Stimulated activated naive CD8-positive, alpha-beta T cell treated with anti-CD3 and anti-CD28 coated beads, Interleukin-15, amount 100 ng/mL, for 72 hours (primary cell): Measurements from ENCODE around the gene SHISA8.
A peak's percentile ranks its signal among the peaks of the same experiment; 100 is the strongest.

Source experiments
- ATAC-seq: fragments of 150-1000 bp; cut with Tn5 transposase; 2 replicates; pipeline ENCODE4 v1.10.0; 2021; ENCODE audit warnings: mild to moderate bottlenecking, moderate library complexity
- DNase-seq, 2 donors: peaks; one replicate each; pipeline ENCODE4 v3.0.0; 2021 to 2022
- H3K27ac Mint-ChIP-seq, 2 donors: one replicate each; pipeline ENCODE4 v1.8.0; 2022; ENCODE audit warnings: mild to moderate bottlenecking in 2 of 2, mixed read lengths in 2 of 2, moderate library complexity in 2 of 2
- H3K27me3 Mint-ChIP-seq: one replicate; pipeline ENCODE4 v1.8.0; 2022; ENCODE audit warnings: mixed read lengths
- H3K4me1 Mint-ChIP-seq: one replicate; pipeline ENCODE4 v1.8.0; 2022; ENCODE audit warnings: mild to moderate bottlenecking, mixed read lengths
- H3K4me3 Mint-ChIP-seq, 2 donors: one replicate each; pipeline ENCODE4 v1.8.0; 2022; ENCODE audit warnings: mild to moderate bottlenecking in 2 of 2, mixed read lengths in 2 of 2, moderate library complexity in 1 of 2
- H3K9me3 Mint-ChIP-seq, 2 donors: one replicate each; pipeline ENCODE4 v1.8.0; 2022; ENCODE audit warnings: mixed read lengths in 2 of 2

Gene SHISA8

GRCh38 chr22:41899992-41900651, 14.8 kb downstream of the SHISA8 start:
- no peaks in the 10 kb centered on the region for H3K9me3 Mint-ChIP-seq

GRCh38 chr22:41899110-41899509, 15.8 kb downstream of the SHISA8 start:
- Mint-ChIP-seq H3K4me1 (no peaks in the 10 kb centered on the region), H3K27ac (no peak overlapping the region), H3K4me3 (no peak overlapping the region), H3K27me3 (no peaks in the 10 kb centered on the region), H3K9me3 (no peaks in the 10 kb centered on the region)
- DNase-seq (no peak), ATAC-seq (no peak)

More at GRCh38 chr22:41899992-41900651, 14.8 kb downstream of the SHISA8 start:
- DNase-seq = no peak
- ATAC-seq = no peak
- Mint-ChIP-seq H3K4me1 (no peaks in the 10 kb centered on the region), H3K27me3 (no peaks in the 10 kb centered on the region), H3K27ac (no peak overlapping the region), H3K4me3 (no peak overlapping the region)

- no peaks in the 10 kb centered on the region for H3K4me1 Mint-ChIP-seq
- H3K9me3 Mint-ChIP-seq = no peaks in the 10 kb centered on the region
- no peaks in the 10 kb centered on the region for H3K27me3 Mint-ChIP-seq
- H3K4me3 Mint-ChIP-seq = no peak overlapping the region
- no peak for ATAC-seq
- H3K27ac Mint-ChIP-seq = peak overlapping the region in 1 of 2 donors; percentile 86
- no peak for DNase-seq
Observed at GRCh38 chr22:41898645-41899044, 16.2 kb downstream of the SHISA8 start.

- H3K4me1 Mint-ChIP-seq = no peaks in the 10 kb centered on the region
- ATAC-seq (no peak), DNase-seq (no peak)
- H3K4me3 Mint-ChIP-seq = no peak overlapping the region
- H3K9me3 Mint-ChIP-seq = no peaks in the 10 kb centered on the region
- no peak overlapping the region for H3K27ac Mint-ChIP-seq
- no peaks in the 10 kb centered on the region for H3K27me3 Mint-ChIP-seq
Observed at GRCh38 chr22:41893591-41894375, 21.1 kb downstream of the SHISA8 start.

- no peak for DNase-seq
Observed at GRCh38 chr22:41892721-41893120, 22.2 kb downstream of the SHISA8 start.

GRCh38 chr22:41891407-41891806, 23.5 kb downstream of the SHISA8 start:
- peak overlapping the region in 1 of 2 donors; percentile 87 for H3K27ac Mint-ChIP-seq
- H3K9me3 Mint-ChIP-seq = no peaks in the 10 kb centered on the region
- no peak for DNase-seq
- H3K4me1 Mint-ChIP-seq = no peaks in the 10 kb centered on the region
- H3K27me3 Mint-ChIP-seq = no peaks in the 10 kb centered on the region
- no peak overlapping the region for H3K4me3 Mint-ChIP-seq
- ATAC-seq = no peak

More at GRCh38 chr22:41892721-41893120, 22.2 kb downstream of the SHISA8 start:
- no peaks in the 10 kb centered on the region for H3K9me3 Mint-ChIP-seq
- no peaks in the 10 kb centered on the region for H3K27me3 Mint-ChIP-seq
- no peak overlapping the region for H3K4me3 Mint-ChIP-seq
- peak overlapping the region in 1 of 2 donors; percentile 78 for H3K27ac Mint-ChIP-seq
- H3K4me1 Mint-ChIP-seq = no peaks in the 10 kb centered on the region
- no peak for ATAC-seq

- ATAC-seq (no peak), DNase-seq (no peak)
- Mint-ChIP-seq H3K9me3 (no peaks in the 10 kb centered on the region), H3K4me3 (no peak overlapping the region), H3K4me1 (no peaks in the 10 kb centered on the region), H3K27ac (no peak overlapping the region), H3K27me3 (no peaks in the 10 kb centered on the region)
Observed at GRCh38 chr22:41888627-41889200, 26.2 kb downstream of the SHISA8 start.

GRCh38 chr22:41885516-41885915, 29.4 kb downstream of the SHISA8 start:
- ATAC-seq (no peak), DNase-seq (no peak)
- Mint-ChIP-seq H3K9me3 (no peaks in the 10 kb centered on the region), H3K27me3 (no peaks in the 10 kb centered on the region), H3K4me3 (no peak overlapping the region), H3K4me1 (no peaks in the 10 kb centered on the region), H3K27ac (no peak overlapping the region)

- no peaks in the 10 kb centered on the region for H3K9me3 Mint-ChIP-seq
- H3K27me3 Mint-ChIP-seq = no peaks in the 10 kb centered on the region
- DNase-seq (no peak), ATAC-seq (no peak)
- no peak overlapping the region for H3K4me3 Mint-ChIP-seq
- no peak overlapping the region for H3K27ac Mint-ChIP-seq
- H3K4me1 Mint-ChIP-seq = no peaks in the 10 kb centered on the region
Observed at GRCh38 chr22:41885116-41885515, 29.8 kb downstream of the SHISA8 start.

GRCh38 chr22:41883400-41883799, 31.5 kb downstream of the SHISA8 start:
- H3K9me3 Mint-ChIP-seq = no peaks in the 10 kb centered on the region
- no peaks in the 10 kb centered on the region for H3K4me1 Mint-ChIP-seq
- H3K27ac Mint-ChIP-seq = peak overlapping the region in 1 of 2 donors; percentile 28
- no peak for DNase-seq
- no peak overlapping the region for H3K4me3 Mint-ChIP-seq
- no peak for ATAC-seq
- no peaks in the 10 kb centered on the region for H3K27me3 Mint-ChIP-seq

- Mint-ChIP-seq H3K9me3 (no peaks in the 10 kb centered on the region), H3K27ac (no peak overlapping the region), H3K4me3 (no peak overlapping the region), H3K4me1 (peaks cover 24% of the 10 kb centered on the region), H3K27me3 (no peaks in the 10 kb centered on the region)
- DNase-seq (no peak), ATAC-seq (no peak)
Observed at GRCh38 chr22:41880653-41881052, 34.2 kb downstream of the SHISA8 start.

- H3K27me3 Mint-ChIP-seq = no peaks in the 10 kb centered on the region
- H3K9me3 Mint-ChIP-seq = no peaks in the 10 kb centered on the region
- ATAC-seq (no peak), DNase-seq (no peak)
- H3K4me1 Mint-ChIP-seq = peaks cover 60% of the 10 kb centered on the region
- H3K27ac Mint-ChIP-seq = no peak overlapping the region
- H3K4me3 Mint-ChIP-seq = peak overlapping the region in 1 of 2 donors; percentile 21
Observed at GRCh38 chr22:41876675-41877074, 38.2 kb downstream of the SHISA8 start.

- DNase-seq (no peak), ATAC-seq (no peak)
- Mint-ChIP-seq H3K4me3 (no peak overlapping the region), H3K9me3 (no peaks in the 10 kb centered on the region), H3K27me3 (no peaks in the 10 kb centered on the region), H3K4me1 (peaks cover 64% of the 10 kb centered on the region), H3K27ac (no peak overlapping the region)
Observed at GRCh38 chr22:41876275-41876674, 38.6 kb downstream of the SHISA8 start.

- no peak overlapping the region for H3K27ac Mint-ChIP-seq
- DNase-seq (no peak), ATAC-seq (no peak)
- H3K4me3 Mint-ChIP-seq = no peak overlapping the region
- no peaks in the 10 kb centered on the region for H3K9me3 Mint-ChIP-seq
- no peaks in the 10 kb centered on the region for H3K27me3 Mint-ChIP-seq
- peaks cover 68% of the 10 kb centered on the region for H3K4me1 Mint-ChIP-seq
Observed at GRCh38 chr22:41875531-41876270, 39.2 kb downstream of the SHISA8 start.

- ATAC-seq = no peak
- Mint-ChIP-seq H3K9me3 (no peaks in the 10 kb centered on the region), H3K27me3 (no peaks in the 10 kb centered on the region), H3K4me3 (no peak overlapping the region), H3K4me1 (peaks cover 68% of the 10 kb centered on the region), H3K27ac (peak overlapping the region; percentile 40 to 44)
- DNase-seq = no peak
Observed at GRCh38 chr22:41874090-41874489, 40.8 kb downstream of the SHISA8 start.
